Measurements from ENCODE around the gene CD59. TPM values are rescaled to one million over a fixed set of nuclear protein-coding genes. Genes with fewer than 3 reads are reported as not detected.
A peak's percentile ranks its signal among the peaks of the same experiment; 100 is the strongest.

The CD59 gene, protein sequence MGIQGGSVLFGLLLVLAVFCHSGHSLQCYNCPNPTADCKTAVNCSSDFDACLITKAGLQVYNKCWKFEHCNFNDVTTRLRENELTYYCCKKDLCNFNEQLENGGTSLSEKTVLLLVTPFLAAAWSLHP
- 92.9 and 94.1 TPM in 2 replicates for total RNA-seq

DNA sequence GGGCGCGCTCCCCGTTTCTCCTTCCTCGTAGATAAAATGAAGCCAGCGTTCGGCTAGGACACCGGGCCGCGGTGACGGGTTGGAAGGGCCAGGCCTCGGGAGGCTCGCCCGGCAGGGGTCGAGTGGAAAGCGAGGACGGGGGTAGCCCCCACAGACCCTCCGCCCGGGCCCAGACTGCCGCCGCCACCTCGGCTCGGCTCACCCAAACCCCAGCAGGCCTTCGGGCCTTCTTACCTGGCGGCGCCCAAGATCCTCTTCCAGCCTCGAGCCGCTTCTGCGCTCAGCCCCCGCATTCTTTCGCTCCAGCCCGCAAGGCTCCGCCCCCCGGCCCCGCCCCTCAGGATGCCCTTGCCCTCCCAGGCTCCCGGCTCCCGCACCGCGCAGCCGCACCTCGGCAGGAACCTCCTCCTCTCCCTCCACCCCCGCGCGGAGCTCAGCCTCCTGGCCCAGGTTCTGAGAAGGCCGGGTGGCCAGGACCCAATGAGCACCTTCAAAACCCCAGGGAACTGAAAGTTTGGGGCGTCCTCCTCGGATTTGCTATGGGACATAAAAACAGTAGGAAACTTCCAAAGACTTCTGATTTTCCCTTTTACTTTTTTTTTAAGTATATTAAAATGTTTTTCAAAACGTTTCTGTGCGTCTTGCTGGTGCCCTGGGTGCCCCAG lies at the start of gene CD59:
TSS of gene CD59 (minus strand) at position 276 of the 665 bp plus-strand sequence. CDS start 13,978 bp downstream, outside the sequence.
- Mint-ChIP-seq H3K27ac (peak within 1 kb of the TSS; percentile 81), H3K4me1 (peaks cover 39% of the 10 kb centered on the region), H3K36me3 (ENCODE audit: low read depth) (peaks cover 6% of the 10 kb centered on the region), H3K4me3 (peak within 1 kb of the TSS; percentile 88), H3K27me3 (no peaks in the 10 kb centered on the region), H3K9me3 (no peaks in the 10 kb centered on the region)
- ChIA-PET POLR2A (interaction anchor here (0.6 to 2.6 kb wide), 11 partner anchors 11 to 618 kb away, joined by 3 to 15 read pairs (median 4); partner anchors contain the start of genes C11orf91 and FBXO3), CTCF (interaction anchor here (1.4 kb wide), 1 partner anchor 193 kb away, joined by 4 read pairs; no protein-coding TSS in a partner anchor)
- DNase-seq (peak; percentile 82), ATAC-seq (ENCODE audit: low read depth) (peak; percentile 81)
- TF ChIP-seq, protein P1, sequence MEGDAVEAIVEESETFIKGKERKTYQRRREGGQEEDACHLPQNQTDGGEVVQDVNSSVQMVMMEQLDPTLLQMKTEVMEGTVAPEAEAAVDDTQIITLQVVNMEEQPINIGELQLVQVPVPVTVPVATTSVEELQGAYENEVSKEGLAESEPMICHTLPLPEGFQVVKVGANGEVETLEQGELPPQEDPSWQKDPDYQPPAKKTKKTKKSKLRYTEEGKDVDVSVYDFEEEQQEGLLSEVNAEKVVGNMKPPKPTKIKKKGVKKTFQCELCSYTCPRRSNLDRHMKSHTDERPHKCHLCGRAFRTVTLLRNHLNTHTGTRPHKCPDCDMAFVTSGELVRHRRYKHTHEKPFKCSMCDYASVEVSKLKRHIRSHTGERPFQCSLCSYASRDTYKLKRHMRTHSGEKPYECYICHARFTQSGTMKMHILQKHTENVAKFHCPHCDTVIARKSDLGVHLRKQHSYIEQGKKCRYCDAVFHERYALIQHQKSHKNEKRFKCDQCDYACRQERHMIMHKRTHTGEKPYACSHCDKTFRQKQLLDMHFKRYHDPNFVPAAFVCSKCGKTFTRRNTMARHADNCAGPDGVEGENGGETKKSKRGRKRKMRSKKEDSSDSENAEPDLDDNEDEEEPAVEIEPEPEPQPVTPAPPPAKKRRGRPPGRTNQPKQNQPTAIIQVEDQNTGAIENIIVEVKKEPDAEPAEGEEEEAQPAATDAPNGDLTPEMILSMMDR (IDR thresholded peaks at IDR 0.05) = no peak
- intact Hi-C loops (cut with micrococcal nuclease) = loop anchor here (1.0 to 10.0 kb wide), 7 partner anchors 36 to 841 kb away; partner anchors contain the start of genes C11orf91, CSTF3, FBXO3 and HIPK3

DNA sequence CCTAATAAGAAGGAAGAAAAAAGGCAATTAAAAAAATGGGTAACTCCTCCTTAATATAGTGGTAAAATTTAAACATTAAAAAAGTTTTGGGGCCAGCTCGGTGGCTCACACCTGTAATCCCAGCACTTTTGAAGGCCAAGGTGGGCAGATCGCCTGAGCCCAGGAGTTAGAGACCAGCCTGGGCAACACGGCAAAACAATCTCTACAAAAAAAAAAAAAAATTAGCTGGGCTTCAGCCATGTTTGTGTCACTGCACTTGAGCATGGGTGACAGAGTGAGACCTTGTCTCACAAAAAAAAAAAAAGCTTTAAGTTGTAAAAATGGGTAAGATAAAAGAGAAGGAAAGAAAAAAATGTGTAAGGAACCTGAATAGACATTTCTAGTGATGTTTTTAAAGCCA lies 49.4 kb upstream of the CD59 start:
- ChIA-PET POLR2A (no interaction called here), CTCF (no interaction called here)
- H3K9me3 Mint-ChIP-seq = no peaks in the 10 kb centered on the region
- TF ChIP-seq, protein P1 (IDR thresholded peaks at IDR 0.05) = no peak
- intact Hi-C loops (cut with micrococcal nuclease) = no loop called here
- H3K4me1 Mint-ChIP-seq = no peaks in the 10 kb centered on the region
- DNase-seq (no peak), ATAC-seq (ENCODE audit: low read depth) (no peak)
- H3K27ac Mint-ChIP-seq = no peak overlapping the region
- H3K27me3 Mint-ChIP-seq = peaks cover 22% of the 10 kb centered on the region
- H3K4me3 Mint-ChIP-seq = no peak overlapping the region
- H3K36me3 Mint-ChIP-seq (ENCODE audit: low read depth) = no peaks in the 10 kb centered on the region

DNA sequence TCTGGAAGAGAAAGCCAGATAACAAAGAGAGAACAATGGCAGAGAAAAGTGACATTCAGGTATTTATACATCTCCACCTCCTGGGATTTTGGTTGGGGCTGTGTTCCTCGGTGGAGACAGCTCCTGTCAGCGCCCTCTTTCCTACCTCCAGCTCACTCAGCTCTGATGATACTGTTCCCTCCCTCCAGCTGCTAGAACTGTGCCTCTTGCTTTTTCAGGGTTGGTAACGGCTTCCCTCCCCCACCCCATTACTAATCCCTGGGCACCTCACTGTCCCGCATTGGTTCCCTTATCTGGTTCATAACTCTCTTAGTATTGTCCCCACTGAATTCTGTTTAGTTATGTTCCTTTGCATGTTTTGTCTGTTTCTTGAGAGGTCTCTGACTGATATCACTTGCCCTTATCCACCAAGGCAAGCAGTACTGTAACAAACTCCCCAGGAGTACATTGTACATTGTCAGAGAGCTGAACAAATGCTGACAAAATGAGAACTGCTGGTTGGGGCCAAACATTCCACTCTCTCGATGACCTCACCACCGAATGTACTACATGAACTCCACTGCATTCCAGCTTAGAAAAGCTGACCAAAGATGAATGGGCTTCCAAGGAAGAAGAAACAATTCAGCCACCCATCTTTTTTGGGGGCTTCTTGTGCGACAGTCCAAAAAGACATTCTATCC lies 43.8 kb upstream of the CD59 start:
- no peaks in the 10 kb centered on the region for H3K9me3 Mint-ChIP-seq
- ChIA-PET POLR2A (interaction anchor here (0.7 kb wide), 1 partner anchor 39 kb away, joined by 3 read pairs; no protein-coding TSS in a partner anchor), CTCF (no interaction called here)
- H3K27me3 Mint-ChIP-seq = peaks cover 35% of the 10 kb centered on the region
- intact Hi-C loops (cut with micrococcal nuclease) = loop anchor here (10.0 kb wide), 1 partner anchor 455 kb away; no protein-coding TSS in a partner anchor
- H3K4me1 Mint-ChIP-seq = peaks cover 11% of the 10 kb centered on the region
- no peak overlapping the region for H3K27ac Mint-ChIP-seq
- no peaks in the 10 kb centered on the region for H3K36me3 Mint-ChIP-seq (ENCODE audit: low read depth)
- DNase-seq = no peak
- TF ChIP-seq, protein P1 (IDR thresholded peaks at IDR 0.05) = no peak
- H3K4me3 Mint-ChIP-seq = no peak overlapping the region
- ATAC-seq (ENCODE audit: low read depth) = no peak

DNA sequence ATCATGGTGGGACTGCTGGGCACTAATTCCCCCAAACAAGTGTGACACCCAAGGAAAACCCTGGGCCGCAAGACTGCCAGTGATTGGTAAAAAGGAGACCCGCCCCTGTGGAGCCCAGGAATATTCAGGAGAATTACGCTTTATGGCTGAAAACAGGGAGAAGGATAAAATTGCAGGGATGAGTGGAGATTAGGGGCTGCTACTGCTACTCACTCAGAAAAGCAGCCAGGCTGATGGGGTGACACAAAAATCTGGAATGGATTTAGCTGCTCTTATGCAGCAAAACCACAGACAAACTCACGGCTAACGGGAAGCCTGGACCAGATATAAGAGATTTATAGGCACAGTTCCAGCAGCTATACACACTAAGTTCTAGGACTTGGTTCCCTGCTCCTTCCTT lies 42.5 kb upstream of the CD59 start:
- intact Hi-C loops (cut with micrococcal nuclease) = loop anchor here (10.0 kb wide), 1 partner anchor 456 kb away; no protein-coding TSS in a partner anchor
- Mint-ChIP-seq H3K27me3 (peaks cover 33% of the 10 kb centered on the region), H3K4me1 (peaks cover 17% of the 10 kb centered on the region), H3K36me3 (ENCODE audit: low read depth) (peaks cover 6% of the 10 kb centered on the region), H3K9me3 (no peaks in the 10 kb centered on the region), H3K4me3 (no peak overlapping the region), H3K27ac (no peak overlapping the region)
- ChIA-PET CTCF (no interaction called here), POLR2A (no interaction called here)
- ATAC-seq (ENCODE audit: low read depth) (no peak), DNase-seq (no peak)
- TF ChIP-seq, protein P1 (IDR thresholded peaks at IDR 0.05) = no peak

DNA sequence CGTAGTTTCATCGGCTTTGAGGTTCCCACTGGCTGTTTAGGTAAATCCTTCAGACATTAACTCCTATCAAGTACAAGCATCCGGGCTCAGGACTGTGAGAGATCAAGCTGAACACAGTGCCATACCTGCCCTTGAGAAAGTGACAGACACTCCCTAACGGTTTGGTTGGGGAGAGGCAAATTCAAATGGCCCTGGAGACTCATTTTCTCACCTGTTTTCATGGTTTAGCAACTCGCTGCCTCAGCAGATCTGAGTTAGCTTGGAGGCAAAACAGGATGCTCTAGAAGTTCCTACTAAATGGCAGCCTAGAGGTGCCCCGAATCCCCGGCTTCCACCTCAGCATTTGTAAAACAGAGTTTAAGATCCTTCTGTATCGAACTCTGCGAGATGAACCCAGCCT lies 41.7 kb upstream of the CD59 start:
- no peak for DNase-seq
- H3K27ac Mint-ChIP-seq = no peak overlapping the region
- ATAC-seq (ENCODE audit: low read depth) = no peak
- intact Hi-C loops (cut with micrococcal nuclease) = loop anchor here (10.0 kb wide), 1 partner anchor 457 kb away; no protein-coding TSS in a partner anchor
- POLR2A ChIA-PET = no interaction called here
- H3K4me1 Mint-ChIP-seq = peaks cover 24% of the 10 kb centered on the region
- TF ChIP-seq, protein P1 (IDR thresholded peaks at IDR 0.05) = no peak
- H3K27me3 Mint-ChIP-seq = peaks cover 33% of the 10 kb centered on the region
- no peaks in the 10 kb centered on the region for H3K9me3 Mint-ChIP-seq
- peaks cover 9% of the 10 kb centered on the region for H3K36me3 Mint-ChIP-seq (ENCODE audit: low read depth)
- CTCF ChIA-PET = no interaction called here
- no peak overlapping the region for H3K4me3 Mint-ChIP-seq

All from activated B cell treated with CpG ODN at 0.5 μM for 24 hours (primary cell).